Esophagus muscularis mucosa (tissue), 4 donors: ENCODE data around the gene CMTM4.

Experiments used
- CTCF ChIP-seq, 3 experiments: fragments of 200-600 bp in 2 of 3; fragments of 450-650 bp in 1 of 3; sonication (generic) in 2 of 3; IDR thresholded peaks; one replicate each; pipeline ENCODE4 v1.5.1; 2017 to 2019; ENCODE audit warnings: antibody characterized with exemption in 3 of 3, mild to moderate bottlenecking in 2 of 3, moderate library complexity in 1 of 3
- EP300 ChIP-seq: sonication (generic); formaldehyde crosslinking; IDR thresholded peaks from one replicate; pipeline ENCODE4 v1.6.1; 2017; ENCODE audit warnings: antibody characterized with exemption
- POLR2A ChIP-seq: fragments of 450-650 bp; IDR thresholded peaks from one replicate; pipeline ENCODE4 v1.6.1; 2017; ENCODE audit warnings: antibody characterized with exemption, moderate library complexity, mild to moderate bottlenecking, low read depth
- POLR2AphosphoS5 ChIP-seq, 2 donors: sonication (generic); formaldehyde crosslinking; IDR thresholded peaks; one replicate each; pipeline ENCODE4 v1.6.1; 2017; ENCODE audit warnings: antibody characterized with exemption in 2 of 2

- TF ChIP-seq CTCF (IDR thresholded peaks at IDR 0.05) (no peak), POLR2A (no peak), POLR2AphosphoS5 (IDR thresholded peaks at IDR 0.05) (no peak), EP300 (no peak)
Measured at GRCh38 chr16:66731101-66731500, 34.6 kb upstream of the CMTM4 start.
